Nephron progenitor cell (in vitro differentiated cells): ENCODE measurements around the gene IL17B.

Experiments
- DNase-seq: peaks from one replicate; pipeline ENCODE4 v3.0.0; 2021
- H3K27ac Mint-ChIP-seq: 2 replicates; pipeline ENCODE4 v1.8.0; 2021; ENCODE audit warnings: mild to moderate bottlenecking, moderate library complexity, mixed read lengths
- H3K27me3 Mint-ChIP-seq: 2 replicates; pipeline ENCODE4 v1.8.0; 2021; ENCODE audit warnings: mild to moderate bottlenecking, low read depth, mixed read lengths; ENCODE audit not compliant: poor library complexity
- H3K36me3 Mint-ChIP-seq: 2 replicates; pipeline ENCODE4 v1.8.0; 2021; ENCODE audit warnings: low read depth, mixed read lengths
- H3K4me1 Mint-ChIP-seq: 2 replicates; pipeline ENCODE4 v1.8.0; 2021; ENCODE audit warnings: mixed read lengths
- H3K4me3 Mint-ChIP-seq: 2 replicates; pipeline ENCODE4 v1.8.0; 2021; ENCODE audit warnings: mild to moderate bottlenecking, moderate library complexity, mixed read lengths
- H3K9me3 Mint-ChIP-seq: 2 replicates; pipeline ENCODE4 v1.8.0; 2021; ENCODE audit warnings: mild to moderate bottlenecking, moderate library complexity, mixed read lengths
- TF ChIP-seq, protein P1 (sequence below): fragments of 200-600 bp; sonication (generic); IDR thresholded peaks from 2 replicates; pipeline ENCODE4 v1.5.0; 2021; ENCODE audit warnings: antibody characterized with exemption

IL17B gene

GRCh38 chr5:149404746-149405549 is 25.9 kb upstream of the IL17B start:
- peaks cover 4% of the 10 kb centered on the region for H3K27me3 Mint-ChIP-seq
- H3K27ac Mint-ChIP-seq: peak overlapping the region; percentile 98
- H3K36me3 Mint-ChIP-seq: no peaks in the 10 kb centered on the region
- no peak overlapping the region for H3K4me3 Mint-ChIP-seq
- peaks cover 92% of the 10 kb centered on the region for H3K4me1 Mint-ChIP-seq
- no peak for DNase-seq
- no peaks in the 10 kb centered on the region for H3K9me3 Mint-ChIP-seq
- TF ChIP-seq, protein P1, sequence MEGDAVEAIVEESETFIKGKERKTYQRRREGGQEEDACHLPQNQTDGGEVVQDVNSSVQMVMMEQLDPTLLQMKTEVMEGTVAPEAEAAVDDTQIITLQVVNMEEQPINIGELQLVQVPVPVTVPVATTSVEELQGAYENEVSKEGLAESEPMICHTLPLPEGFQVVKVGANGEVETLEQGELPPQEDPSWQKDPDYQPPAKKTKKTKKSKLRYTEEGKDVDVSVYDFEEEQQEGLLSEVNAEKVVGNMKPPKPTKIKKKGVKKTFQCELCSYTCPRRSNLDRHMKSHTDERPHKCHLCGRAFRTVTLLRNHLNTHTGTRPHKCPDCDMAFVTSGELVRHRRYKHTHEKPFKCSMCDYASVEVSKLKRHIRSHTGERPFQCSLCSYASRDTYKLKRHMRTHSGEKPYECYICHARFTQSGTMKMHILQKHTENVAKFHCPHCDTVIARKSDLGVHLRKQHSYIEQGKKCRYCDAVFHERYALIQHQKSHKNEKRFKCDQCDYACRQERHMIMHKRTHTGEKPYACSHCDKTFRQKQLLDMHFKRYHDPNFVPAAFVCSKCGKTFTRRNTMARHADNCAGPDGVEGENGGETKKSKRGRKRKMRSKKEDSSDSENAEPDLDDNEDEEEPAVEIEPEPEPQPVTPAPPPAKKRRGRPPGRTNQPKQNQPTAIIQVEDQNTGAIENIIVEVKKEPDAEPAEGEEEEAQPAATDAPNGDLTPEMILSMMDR: no peak

- peaks cover 92% of the 10 kb centered on the region for H3K4me1 Mint-ChIP-seq
- peaks cover 4% of the 10 kb centered on the region for H3K27me3 Mint-ChIP-seq
- TF ChIP-seq, protein P1: no peak
- no peaks in the 10 kb centered on the region for H3K36me3 Mint-ChIP-seq
- no peak for DNase-seq
- peak overlapping the region; percentile 98 for H3K27ac Mint-ChIP-seq
- H3K4me3 Mint-ChIP-seq: no peak overlapping the region
- H3K9me3 Mint-ChIP-seq: no peaks in the 10 kb centered on the region
Measured at GRCh38 chr5:149403923-149404745, 25.0 kb upstream of the IL17B start.

- DNase-seq: no peak
- Mint-ChIP-seq H3K4me3 (no peak overlapping the region), H3K27me3 (peaks cover 4% of the 10 kb centered on the region), H3K4me1 (peaks cover 92% of the 10 kb centered on the region), H3K36me3 (no peaks in the 10 kb centered on the region), H3K27ac (peak overlapping the region; percentile 40), H3K9me3 (no peaks in the 10 kb centered on the region)
- TF ChIP-seq, protein P1: no peak
Measured at GRCh38 chr5:149402291-149402690, 23.2 kb upstream of the IL17B start.

DNA sequence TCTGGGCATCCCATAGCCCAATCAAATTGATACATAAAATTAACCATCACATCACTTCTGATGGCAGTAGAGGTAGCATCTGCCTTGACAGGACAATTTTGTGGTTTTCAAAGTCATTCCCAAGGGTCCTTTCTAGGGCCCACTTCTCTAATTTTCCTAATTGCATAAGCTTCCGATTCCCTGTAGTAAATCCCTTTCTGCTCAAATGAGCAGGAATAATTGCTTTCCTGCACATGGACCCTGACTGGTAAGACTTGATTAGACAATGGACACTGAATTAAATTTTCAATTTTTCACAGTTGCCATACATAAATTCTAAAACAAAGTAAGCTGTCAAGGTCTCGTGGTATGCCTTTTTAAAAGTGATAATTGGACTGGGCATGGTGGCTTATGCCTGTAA is 22.0 kb upstream of the IL17B start:
- DNase-seq: no peak
- TF ChIP-seq, protein P1: no peak
- no peak overlapping the region for H3K4me3 Mint-ChIP-seq
- H3K27me3 Mint-ChIP-seq: peaks cover 4% of the 10 kb centered on the region
- H3K36me3 Mint-ChIP-seq: no peaks in the 10 kb centered on the region
- peaks cover 88% of the 10 kb centered on the region for H3K4me1 Mint-ChIP-seq
- peak overlapping the region; percentile 90 for H3K27ac Mint-ChIP-seq
- H3K9me3 Mint-ChIP-seq: no peaks in the 10 kb centered on the region

GRCh38 chr5:149400304-149400703 is 21.2 kb upstream of the IL17B start:
- H3K36me3 Mint-ChIP-seq: no peaks in the 10 kb centered on the region
- TF ChIP-seq, protein P1: no peak
- peak overlapping the region; percentile 27 for H3K4me3 Mint-ChIP-seq
- peaks cover 4% of the 10 kb centered on the region for H3K27me3 Mint-ChIP-seq
- peaks cover 81% of the 10 kb centered on the region for H3K4me1 Mint-ChIP-seq
- peak overlapping the region; percentile 90 for H3K27ac Mint-ChIP-seq
- no peaks in the 10 kb centered on the region for H3K9me3 Mint-ChIP-seq
- DNase-seq: peak; percentile 65
